EL (cell line): ENCODE results near the gene DCTN2.

Source experiments
- DNase-seq: peaks from one replicate; pipeline ENCODE4 v3.0.0-alpha.2; 2016

Gene DCTN2

GRCh38 chr12:57485695-57486094 is 61.3 kb downstream of the DCTN2 start:
- DNase-seq: no peak

- peak; percentile 75 for DNase-seq
Observed at GRCh38 chr12:57483466-57483865, 63.5 kb downstream of the DCTN2 start.

DNA sequence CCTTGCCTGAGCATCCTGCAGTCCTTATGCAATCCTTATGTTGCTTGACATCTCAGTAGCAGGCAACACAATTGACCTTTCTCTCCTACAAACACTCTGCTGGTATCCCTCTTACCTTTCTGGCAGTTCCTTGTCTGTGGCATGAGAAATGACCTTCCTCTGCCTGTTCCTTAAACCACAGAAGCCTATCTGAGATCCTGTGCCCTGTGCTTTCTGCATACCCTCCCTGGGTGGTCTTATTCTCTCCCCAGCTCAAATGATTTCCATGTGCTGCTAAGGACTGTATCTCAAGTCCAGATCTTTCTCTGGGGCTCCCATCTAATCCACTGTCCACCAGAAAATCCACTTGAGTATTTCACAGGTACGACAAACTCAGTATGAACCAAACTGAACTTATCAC is 65.3 kb downstream of the DCTN2 start:
- no peak for DNase-seq
